Stimulated activated CD4-positive, alpha-beta T cell treated with anti-CD3 and anti-CD28 coated beads, TNF-alpha, amount 100 ng/mL, for 1 hour (primary cell): ENCODE results near the gene TUBB.
A peak's percentile ranks its signal among the peaks of the same experiment; 100 is the strongest.

Experiments used
- DNase-seq, 3 donors: peaks; one replicate each; pipeline ENCODE4 v3.0.0-alpha.2; 2020; ENCODE audit warnings: low read depth in 3 of 3, low spot score in 1 of 3

TUBB gene

DNA sequence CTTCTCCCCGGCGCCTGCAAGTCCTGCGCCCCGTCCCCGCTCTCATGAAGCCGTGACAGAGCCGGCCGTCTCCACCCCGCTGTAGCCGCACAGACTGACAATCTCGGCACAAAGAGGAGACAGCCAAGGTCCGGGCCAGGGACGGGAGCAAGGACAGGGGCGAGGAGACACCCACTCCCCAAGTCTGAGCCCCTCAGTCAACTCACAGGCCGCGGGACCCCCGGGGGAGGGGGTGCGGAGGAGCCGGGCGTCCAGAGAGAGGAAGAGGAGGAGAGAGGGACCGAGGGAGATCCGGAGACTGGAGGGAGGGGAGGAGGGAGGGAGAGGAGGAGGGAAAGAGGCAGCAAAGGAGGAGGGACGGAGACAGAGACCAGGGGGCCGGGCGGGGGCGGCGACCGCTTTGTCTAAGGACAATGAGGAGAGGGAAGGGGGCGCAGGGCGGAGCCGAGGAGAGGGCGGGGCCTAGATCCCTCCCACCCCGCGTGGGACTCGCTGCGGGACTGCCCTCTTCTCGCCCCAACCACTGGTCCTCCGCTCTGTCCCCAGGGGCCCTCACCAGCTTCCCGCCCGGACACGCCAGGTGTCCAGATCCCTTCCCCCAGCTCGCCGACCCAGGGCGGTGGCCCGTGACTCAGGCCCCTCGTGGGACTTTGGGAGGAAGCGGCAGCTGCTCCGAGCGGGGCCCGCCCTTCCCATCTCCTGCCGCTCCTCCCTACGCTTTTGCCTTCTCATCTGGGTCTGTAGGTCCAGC is 33.1 kb upstream of the TUBB start:
- peak; percentile 28 to 70 (median 32) for DNase-seq

DNA sequence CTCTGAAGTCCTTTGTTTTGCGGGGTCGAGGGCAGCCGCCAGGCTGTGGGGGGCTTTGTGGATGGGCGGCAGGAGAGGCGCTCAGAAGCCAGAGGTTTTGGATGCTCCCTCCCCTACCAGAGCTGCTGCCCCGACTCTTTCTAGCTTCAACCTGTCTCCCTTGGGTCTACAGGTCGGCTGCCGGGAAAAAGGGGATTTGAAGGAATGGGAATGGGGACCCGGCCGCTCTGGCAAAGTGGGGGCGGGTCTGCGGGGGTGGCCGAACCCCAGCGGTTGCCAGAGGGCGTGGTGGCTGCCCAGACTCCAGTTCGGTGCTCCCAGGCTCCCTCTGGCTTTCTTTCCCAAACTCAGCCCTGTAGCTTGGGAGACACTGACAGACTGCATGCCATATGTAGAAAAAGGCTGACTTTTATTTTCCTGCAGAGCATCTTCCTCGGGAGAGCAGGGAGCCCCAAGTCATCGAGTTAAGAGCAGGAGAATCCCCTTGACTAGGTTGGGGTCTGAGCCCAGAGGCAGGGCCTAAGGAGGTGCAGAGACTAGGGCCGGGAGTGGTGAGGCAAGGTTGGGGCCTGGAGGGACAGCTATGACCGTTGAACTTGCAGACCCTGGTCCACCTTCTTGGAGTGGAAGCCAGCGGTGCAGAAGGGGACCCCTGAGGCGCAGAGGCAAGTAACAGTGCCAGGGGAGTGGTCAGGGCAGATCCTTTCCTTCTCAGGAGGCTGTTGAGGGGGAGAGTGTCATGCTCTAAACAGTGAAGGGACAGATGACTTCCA is 32.3 kb upstream of the TUBB start:
- DNase-seq: no peak

DNA sequence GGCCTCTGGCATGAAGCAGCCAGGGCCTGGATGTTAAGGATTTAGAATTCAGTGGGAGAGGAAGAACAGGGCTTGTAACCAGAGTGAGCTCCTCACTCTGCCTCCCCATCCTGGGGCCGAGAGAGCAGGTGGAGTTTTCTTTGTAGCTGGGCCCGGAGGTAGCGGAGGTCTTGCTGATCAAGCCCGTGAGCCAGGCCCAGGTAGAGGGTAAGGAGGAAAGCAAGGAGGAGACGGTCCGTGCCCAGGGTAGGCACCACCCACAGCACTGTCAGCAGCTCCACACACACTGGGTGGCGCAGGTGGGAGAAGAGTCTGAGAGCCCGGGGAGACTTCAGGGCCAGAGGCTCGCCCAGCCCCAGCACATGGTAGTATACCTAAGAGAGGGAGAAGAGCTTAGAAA is 31.6 kb upstream of the TUBB start:
- DNase-seq: no peak

DNA sequence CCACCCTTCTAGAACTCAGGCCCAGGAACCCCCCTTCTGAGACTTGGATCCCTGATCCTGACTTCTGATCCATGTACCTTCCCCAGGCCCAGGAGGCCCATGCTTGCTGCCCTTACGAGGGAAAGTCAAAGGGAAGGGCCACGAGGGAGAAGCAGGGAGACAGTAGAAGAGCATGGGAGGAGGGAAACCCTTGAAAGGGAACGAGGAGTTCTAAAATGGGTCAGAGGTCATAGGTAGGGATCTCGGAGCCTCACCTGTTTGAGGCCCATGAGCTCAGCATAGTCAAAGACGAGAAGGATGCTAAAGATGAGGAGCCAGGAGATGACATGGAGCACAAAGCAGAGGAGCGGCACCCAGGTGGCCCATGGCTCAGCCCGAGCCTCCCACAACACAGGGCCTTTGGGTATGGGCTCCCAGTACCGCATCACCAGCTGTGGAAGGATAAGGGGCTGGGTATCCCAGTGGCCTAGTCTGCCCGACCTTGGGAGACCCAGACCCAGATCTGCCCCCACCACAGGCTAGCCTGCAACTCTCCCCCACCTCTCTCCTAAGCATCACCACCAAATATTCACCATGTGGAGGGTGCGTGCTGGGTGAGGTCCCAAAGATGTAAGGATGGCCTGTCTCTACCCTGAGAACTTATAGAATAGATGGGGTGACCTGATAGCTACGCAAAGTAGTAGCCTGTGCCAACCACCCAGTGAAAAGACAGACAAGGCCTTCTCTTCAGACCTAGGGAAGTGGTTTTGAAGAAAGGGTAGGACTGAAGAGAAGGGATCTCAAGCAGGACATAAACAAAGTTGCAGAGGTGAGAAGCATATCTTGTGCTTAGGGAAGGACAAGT is 30.9 kb upstream of the TUBB start:
- DNase-seq: no peak

DNA sequence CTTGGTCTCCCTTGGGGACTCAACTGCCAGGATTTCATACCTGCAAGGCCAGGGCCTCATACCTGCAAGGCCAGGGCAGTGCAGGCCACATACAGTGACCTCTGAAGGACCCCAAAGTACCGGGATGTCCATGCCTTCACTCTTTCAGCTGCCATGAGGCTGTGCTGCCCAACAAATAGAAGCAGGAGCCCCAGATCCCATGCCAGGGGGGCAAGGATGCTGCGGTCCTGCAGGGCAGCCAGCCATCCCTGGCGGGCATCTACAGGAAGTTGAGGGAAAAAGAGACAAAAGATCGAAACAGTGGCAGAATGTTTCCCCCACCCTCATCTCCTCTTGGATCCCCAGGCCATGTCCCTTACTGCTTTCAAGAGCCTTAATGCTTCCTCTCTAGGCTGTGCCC is 30.2 kb upstream of the TUBB start:
- DNase-seq: no peak

GRCh38 chr6:30690403-30691207 is 29.5 kb upstream of the TUBB start, which contains the start of gene NRM:
NRM (minus strand) TSS chr6:30690984; CDS start chr6:30690974, 10 bp downstream.
- peak; percentile 30 to 74 (median 31) for DNase-seq

DNA sequence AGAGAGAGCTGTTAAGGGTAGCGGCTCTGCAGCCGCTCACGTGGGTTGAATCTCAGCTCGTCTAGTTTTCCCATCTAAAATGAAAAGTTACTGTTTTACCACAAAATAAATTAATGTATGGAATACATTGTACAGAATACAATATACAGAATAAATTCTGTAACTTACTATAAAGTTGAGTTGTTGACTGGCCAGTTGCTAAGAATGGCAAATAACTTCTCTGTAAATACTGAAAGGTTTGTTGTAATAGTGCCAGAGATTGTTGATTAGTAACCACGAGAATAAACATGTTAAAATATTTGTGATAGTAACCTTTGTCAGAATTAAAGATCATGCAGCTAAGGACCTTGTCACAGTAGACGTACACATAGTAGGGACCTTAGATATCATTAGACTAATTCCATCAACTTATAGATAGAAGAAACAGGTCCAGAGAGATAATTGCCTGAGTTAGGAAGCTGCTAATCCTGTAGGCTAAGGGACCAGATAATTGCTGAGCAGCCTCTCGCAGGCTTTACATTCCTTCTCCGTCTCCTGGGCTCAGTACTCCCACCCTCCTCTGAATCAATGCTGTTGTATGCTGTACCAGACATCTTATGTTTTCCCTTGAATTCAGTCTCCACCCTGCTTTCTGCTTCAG is 28.8 kb upstream of the TUBB start:
- DNase-seq: no peak

DNA sequence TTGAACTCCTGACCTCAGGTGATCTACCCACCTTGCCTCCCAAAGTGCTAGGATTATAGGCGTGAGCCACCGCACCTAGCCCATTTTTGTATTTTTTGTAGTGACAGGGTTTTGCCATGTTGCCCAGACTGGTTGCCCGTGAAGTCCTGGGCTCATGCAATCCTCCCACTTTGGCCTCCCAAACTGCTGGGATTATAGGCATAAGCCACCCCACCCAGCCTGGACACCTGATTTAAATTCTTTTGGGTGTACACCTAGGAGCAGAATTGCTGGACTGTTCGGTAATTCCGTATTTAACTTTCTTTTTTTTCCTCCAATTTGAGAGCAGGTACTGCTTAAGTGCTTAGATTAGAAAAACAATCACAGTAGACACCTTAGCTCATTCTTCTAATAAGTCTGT is 23.7 kb upstream of the TUBB start:
- no peak for DNase-seq

DNA sequence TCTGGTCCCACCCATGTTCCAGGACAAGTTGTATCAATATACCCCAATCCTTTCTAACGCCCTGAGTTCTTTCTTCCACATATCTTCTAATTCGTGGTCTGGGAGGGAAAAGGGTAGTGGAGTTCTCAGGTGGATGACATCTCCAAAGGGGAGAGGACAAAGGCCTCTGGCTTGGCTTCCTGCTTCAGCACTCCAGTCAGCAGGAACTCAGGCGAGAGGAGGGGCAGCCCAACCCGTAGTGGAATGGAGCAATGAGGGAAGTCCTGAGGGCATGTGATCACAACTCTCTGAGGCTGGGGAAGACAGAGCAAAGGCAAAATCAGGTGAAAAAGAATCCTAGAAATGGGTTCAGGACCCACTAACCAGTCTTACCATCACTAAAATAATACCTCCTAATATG is 19.8 kb upstream of the TUBB start:
- DNase-seq: no peak

DNA sequence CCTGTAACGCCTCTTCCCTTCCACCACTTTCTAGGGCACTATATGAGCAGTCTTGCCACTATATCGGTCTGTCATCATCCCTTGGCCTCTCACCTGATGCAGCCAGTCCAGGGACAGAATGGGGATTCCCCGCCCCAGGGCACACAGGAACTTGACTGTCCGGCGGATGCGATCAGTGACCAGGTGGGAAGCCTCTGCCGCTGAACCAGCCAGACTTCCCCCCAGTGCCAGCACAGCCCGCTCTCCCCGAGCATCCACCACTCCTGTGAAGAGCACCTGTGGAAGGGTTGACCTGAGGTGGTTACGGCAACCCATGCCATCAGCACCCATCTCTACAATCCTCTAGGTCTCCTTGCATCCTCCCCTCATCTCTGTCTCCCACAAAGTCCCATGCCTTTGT is 17.1 kb upstream of the TUBB start:
- DNase-seq: no peak

GRCh38 chr6:30703821-30704220 is 16.3 kb upstream of the TUBB start:
- DNase-seq: no peak

- no peak for DNase-seq
Observed at GRCh38 chr6:30705620-30706019, 14.5 kb upstream of the TUBB start.

DNA sequence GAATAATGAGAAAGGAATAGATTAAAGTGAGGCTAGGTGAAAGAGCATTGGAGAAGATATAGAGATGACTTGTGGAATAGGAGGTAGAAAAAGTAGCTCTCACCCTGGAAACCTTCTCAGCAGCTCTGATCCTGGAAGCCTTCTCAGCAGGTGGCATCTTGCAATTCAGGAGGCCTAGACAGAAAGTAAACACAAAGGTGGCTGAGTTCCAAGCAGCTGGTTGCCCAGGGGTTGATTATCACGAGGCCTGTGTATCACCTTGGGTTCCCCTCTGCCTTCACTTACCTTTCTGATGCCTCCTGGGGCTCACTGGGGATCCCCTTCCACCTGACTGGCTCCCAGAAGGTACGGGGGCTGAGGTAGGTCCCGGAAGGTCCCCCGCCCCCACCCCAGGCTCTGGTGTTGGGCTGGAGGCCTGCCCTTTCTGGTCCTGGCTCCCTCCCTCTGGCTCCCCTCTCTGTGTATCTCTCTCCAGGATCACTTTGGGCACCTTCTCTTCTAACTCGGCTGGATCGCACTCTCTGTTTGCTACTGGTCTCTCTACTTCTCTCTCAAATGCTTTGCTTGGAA is 12.8 kb upstream of the TUBB start:
- no peak for DNase-seq

GRCh38 chr6:30709101-30709868 is 10.9 kb upstream of the TUBB start:
- no peak for DNase-seq

GRCh38 chr6:30711758-30712380 is 8.3 kb upstream of the TUBB start:
- no peak for DNase-seq

DNA sequence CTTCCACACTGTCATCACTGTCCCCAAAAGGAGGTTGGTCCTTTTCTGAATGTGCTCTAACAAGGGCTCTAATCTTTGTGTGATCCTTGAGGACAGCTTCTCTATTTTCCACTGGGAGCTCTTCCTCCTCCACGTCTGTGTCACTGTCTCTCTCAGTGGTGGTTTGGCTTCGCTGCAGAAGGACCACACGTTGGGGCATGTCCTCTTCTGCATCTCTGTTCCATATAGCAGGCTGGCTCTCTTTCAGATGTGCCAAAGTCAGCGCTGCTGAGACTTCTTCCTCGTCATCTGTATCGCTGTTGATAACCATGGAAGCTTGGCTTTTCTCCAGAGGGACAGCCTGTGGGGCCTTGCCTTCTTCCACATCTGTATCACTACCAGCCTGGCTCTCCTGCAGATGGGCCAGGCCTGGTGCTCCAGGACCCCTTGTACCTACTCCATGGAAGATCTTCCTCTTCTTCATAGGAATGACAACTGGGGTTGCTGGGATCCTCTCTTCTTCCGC is 7.7 kb upstream of the TUBB start:
- no peak for DNase-seq

DNA sequence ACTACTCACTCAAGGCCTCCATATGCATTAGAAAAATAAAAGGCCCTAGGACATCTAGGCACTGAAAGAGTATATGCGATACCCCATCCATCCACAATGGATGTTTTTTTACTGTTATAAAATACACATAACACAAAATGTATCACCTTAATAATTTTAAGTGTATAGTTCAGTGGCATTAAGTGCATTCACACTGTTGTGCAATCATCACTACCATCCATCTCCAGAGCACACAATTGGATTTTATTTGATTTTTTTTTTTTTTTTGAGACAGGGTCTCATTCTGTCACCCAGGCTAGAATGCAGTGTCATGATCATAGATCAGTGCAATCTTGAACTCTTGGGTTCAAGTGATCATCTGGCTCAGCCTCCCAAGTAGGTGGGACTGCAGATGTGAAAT is 5.9 kb upstream of the TUBB start:
- no peak for DNase-seq

- DNase-seq: no peak
Observed at GRCh38 chr6:30716879-30717128, 3.3 kb upstream of the TUBB start.
